K562 (cell line): ENCODE data around the gene COPG2. TPM values are rescaled to one million over a fixed set of nuclear protein-coding genes. Genes with fewer than 3 reads are reported as not detected.

Experiments
- ZC3H11A ChIP-seq: IDR thresholded peaks from 2 replicates; pipeline ENCODE4 v1.6.1; 2012; ENCODE audit warnings: low read depth, low read length, improper control_type of control experiment
- ZNF121 ChIP-seq: sonication (generic); formaldehyde crosslinking; conservative IDR thresholded peaks from 2 replicates; pipeline ENCODE4 v1.8.0; 2022; ENCODE audit warnings: missing genetic modification reagents
- ZNF318 ChIP-seq, 2 experiments: fragments of 450-650 bp; IDR thresholded peaks; 2 replicates each; pipeline ENCODE4 v1.6.1; 2016; ENCODE audit warnings: mild to moderate bottlenecking in 2 of 2, borderline replicate concordance in 1 of 2, low read depth in 1 of 2, moderate library complexity in 1 of 2
- polyA plus RNA-seq, 8 experiments: library from polyadenylated mRNA; depleted of rRNA in 4 of 8; stranded (reverse) in 5 of 8; unstranded in 3 of 8; fragments of >200 nt; fragmentation: Nextera tagmentation in 2 of 8; fragmentation: Illumina TruSeq in 1 of 8; extraction: Ambion mirVana in 2 of 8; extraction: Trizol in 1 of 8; gene quantifications; 2 replicates each; pipeline versions ENCODE4 v1.2.1 to v1.2.3, GENCODE V29; 2011 to 2014; ENCODE audit warnings: inconsistent platforms in 1 of 8, missing spikeins in 1 of 8
- total RNA-seq, 7 experiments: library from RNA; depleted of rRNA in 6 of 7; stranded (reverse); fragments of >200 nt in 6 of 7; fragmentation: Illumina TruSeq in 2 of 7; extraction: Trizol in 2 of 7; gene quantifications; 2 replicates each; pipeline versions ENCODE4 v1.2.1 to v1.2.3, GENCODE V29; 2011 to 2021; ENCODE audit warnings: low replicate concordance in 1 of 7

COPG2 gene
- total and polyA plus RNA-seq, 9 of the 15 experiments (the other 6 are each of a cell fraction or from before 2014, with no cell fraction given): 6.6 to 104 (median 32.5) TPM

GRCh38 chr7:130461272-130461671, 207.3 kb downstream of the COPG2 start (continued):
- TF ChIP-seq ZNF318 (IDR thresholded peaks at IDR 0.05; ENCODE audit: borderline replicate concordance in 1 of 2, low read depth in 1 of 2) (no peak), ZC3H11A (no peak), ZNF121 (CRISPR knock-in tag) (no peak)
